GM18873 (cell line): ENCODE results near the gene HS3ST1.
A peak's percentile ranks its signal among the peaks of the same experiment; 100 is the strongest.

ENCODE experiments used
- ATAC-seq: cut with Tn5 transposase; IDR thresholded peaks from one replicate; pipeline ENCODE4 v1.9.1; 2021; ENCODE audit warnings: mild to moderate bottlenecking, moderate library complexity, moderate number of reproducible peaks; ENCODE audit not compliant: unreplicated experiment, low FRiP score

Gene HS3ST1

DNA sequence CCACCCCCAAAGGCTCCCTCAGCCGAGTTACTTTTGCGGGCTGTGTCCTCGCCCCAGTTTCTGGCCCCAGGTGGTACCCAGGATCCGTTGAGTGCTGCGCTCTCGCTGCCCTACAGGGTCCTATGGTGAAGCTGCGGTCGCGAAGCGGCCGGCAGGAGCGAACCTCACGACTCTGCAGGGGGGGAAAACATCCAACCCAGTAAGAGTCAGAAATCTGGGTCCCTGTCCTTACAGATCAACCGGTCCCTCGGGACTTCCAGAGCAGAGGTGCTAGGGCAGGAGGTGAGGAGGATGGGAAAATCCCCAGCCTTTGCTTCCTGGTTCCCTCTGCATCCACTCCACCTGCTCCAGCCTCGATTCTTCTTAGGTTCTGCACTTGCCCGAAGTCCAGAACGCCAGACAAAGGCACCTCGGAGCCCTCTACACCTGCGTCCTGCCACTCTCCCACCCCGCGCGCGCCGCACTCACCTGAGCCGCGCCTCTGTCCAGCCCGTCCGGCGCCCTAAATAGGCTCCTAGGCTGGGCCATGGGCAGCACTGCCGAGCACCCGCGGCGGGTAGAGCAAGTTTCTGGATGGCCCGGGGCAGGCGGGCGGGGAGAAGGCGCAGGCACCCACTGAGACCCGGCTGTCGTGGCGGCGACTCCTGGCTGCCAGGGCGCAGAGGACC lies at the start of gene HS3ST1:
HS3ST1 (minus strand) TSS at position 664 of the 668 bp plus-strand sequence. CDS start 28,889 bp downstream, outside the sequence.
- peak; percentile 25 for ATAC-seq

DNA sequence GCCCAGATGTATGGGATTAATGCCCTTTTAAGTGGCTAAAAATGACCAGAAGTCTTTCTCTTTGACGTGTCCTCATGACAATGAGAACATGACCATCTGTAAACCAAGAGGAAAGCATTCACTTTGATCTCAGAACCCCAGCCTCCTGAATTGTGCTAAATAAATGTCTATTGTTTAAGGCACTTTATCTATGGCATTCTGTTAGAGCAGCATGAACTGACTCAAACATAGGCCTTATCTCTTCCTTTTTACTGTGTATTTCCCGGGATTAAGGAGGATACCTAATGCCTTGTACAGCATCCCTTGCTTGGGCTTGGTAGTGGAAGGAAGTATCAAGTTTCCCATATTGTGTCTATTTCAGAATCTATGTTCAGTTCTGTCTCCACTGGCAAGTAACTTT lies 47.2 kb upstream of the HS3ST1 start:
- no peak for ATAC-seq

DNA sequence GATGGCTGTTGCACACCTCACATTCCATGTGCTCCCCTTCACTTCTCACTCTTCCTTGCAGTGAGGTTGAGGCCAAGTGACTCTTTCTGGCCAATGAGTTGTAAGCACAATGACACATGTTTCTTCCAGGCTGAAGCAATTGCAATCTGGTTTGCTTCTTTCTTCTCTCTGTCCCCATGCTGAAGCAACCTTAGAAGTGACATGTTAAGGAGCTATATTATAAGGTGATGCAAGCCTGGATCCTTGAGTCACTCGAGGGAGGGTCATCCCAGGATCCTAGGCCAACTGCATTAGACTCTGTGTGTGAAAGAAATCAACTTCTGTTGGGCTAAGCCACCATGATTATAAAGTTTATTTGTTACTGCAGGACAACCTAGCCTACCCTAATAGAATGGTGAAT lies 45.5 kb upstream of the HS3ST1 start:
- ATAC-seq = no peak

- no peak for ATAC-seq
Observed at GRCh38 chr4:11472535-11472934, 43.8 kb upstream of the HS3ST1 start.

DNA sequence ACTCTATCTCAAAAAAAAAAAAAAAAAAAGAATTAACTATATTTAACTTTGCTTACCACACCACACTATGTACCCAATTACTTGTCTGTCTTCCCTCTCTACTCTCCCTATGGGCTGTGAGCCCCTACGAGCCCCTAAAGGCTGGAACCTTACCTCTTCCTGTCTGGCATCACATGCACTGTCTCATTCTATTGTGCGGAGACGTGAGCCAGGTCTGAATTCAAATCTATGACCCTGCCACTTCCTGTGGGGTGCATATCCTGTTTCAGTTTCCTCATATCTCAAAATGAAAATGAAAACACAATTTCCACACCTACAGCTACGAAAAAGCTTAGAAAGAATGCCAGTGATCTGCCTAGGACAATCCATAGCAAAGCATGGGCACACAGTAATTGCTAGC lies 42.9 kb upstream of the HS3ST1 start:
- ATAC-seq = peak; percentile 73

DNA sequence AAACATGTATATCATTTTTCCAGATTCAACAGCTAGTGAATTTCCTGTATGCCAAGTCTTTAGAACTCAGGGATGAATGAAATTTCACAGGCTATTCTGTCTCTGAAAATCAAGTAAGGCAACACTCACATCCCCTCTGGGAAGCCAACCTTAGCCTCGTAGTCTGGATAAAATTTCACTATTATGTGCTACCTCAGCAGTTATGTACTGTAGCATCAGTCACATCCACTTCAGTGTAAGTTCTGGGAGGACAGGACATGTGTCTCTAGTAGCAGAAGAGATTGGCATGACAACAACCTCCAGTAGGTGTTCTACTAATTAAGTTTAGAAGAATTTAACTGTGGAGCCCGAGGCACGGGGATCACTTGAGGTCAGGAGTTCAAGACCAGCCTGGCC lies 42.4 kb upstream of the HS3ST1 start:
- ATAC-seq = no peak

DNA sequence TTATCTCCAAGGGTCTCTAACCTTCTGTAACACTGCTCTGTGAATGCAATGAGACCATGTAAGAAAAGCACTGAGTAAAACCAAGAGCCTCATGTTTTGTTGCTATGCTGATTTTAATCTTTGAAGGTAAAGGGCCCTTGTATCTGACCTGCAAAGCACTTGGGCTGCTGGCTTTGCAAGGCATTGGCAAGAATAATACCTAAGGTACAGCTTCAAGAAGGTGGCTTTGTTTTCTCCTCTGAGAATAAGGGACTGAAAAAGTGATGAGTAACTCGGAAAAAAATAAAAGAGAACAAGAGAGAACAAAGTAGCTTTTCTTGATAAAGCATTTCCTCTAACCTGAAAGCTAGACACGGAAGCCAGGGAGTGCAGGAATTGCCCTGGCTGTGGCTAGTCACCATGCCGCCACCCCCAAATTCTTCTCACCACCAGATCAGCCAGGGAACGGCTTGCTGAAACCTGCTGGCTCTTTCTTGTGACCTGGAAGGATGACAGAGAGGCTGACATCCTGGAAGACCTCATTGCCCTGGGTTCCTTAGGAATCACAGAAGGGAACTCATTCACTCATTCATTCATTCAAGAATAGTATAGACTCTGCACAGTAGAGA lies 41.8 kb upstream of the HS3ST1 start:
- ATAC-seq = peak; percentile 40

DNA sequence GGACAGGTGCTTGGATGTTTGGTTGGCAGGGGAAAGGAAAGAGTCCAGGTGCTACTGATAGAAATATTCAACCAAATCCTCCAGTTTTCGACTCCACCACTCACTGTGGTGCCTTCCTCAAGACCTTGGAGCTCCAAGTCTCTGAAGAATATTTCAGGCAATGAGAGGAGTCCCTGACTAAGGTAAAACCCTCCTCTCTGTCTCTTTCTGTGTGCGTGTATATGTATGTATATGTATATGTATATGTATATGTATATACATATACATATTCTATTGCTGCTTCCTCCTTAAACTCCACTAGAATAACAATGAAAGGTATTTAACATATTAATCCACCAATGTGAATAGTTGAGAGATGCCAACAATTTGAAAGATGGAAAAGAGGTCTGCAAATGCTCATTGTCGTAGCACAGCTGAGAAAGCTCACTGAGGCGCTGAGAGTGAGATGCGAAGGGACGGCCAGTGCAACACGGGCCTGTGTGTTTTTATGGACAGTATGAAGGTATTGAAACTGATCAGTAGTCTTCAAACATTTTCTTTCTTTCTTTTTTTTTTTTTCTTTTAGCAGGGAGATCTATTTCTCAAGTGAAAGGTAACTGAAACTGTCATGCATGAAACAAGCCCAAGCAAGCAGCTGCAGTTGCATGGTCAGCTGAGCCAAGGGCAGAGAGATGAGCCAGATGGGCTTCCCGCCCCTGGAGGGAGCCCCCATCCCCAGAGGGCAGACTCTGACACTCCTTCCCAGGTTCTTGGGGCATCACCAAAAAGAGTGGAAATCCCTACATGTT lies 41.1 kb upstream of the HS3ST1 start:
- peak; percentile 61 for ATAC-seq

GRCh38 chr4:11468901-11469300 lies 40.2 kb upstream of the HS3ST1 start:
- no peak for ATAC-seq

GRCh38 chr4:11467931-11468330 lies 39.2 kb upstream of the HS3ST1 start:
- ATAC-seq = no peak

DNA sequence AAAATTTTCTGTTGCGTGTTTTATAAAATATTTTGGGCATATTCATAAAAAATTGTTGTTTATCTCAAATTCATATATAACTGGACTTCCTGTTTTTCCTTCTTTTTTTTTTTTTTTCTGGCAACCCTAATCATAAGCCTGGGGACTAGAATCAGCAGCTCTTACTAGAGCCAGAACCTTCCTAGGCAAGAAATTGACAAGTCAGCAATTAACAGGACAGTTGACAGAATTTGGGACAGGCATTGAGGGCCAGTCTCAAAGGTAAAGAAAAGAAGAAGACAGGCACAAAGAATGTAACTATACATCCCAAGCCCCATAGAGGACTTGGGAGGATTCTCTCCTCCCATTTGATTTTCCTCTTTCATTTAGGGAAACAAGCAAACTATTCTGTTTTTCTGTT lies 35.0 kb upstream of the HS3ST1 start:
- ATAC-seq = no peak

- no peak for ATAC-seq
Observed at GRCh38 chr4:11456401-11456800, 27.7 kb upstream of the HS3ST1 start.

- ATAC-seq = no peak
Observed at GRCh38 chr4:11455201-11455835, 26.6 kb upstream of the HS3ST1 start.

GRCh38 chr4:11451716-11452115 lies 23.0 kb upstream of the HS3ST1 start:
- ATAC-seq = no peak

DNA sequence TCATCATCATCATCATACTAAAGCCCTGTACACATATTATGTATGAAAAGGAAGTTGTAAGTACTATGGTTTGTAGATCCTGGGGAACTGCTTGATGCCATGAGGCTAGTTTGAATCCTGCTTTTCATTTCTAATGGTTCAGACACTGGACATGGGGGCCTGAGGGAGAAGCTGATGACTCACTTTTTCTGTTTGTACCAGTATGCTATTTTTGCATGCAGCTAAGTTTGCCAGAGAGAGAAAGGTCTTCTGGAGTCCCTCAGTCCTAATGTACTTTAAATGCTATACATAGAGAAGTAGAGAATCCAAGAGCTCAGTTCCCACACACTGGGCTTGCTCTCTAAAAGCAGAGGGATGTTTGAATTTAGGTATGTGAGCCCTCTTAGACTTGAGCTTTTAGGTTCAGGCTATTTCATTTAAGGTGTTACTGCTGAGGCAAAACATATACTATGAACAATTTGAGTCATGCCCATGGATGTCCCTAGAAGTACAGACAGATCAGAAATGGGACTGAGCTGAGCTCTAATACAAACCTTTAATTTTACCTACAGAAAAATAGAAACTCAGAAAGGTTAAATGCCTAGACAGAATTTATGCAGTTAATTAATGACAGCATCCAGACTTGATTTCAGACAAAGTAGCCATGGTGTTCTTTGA lies 17.6 kb upstream of the HS3ST1 start:
- no peak for ATAC-seq

- ATAC-seq = no peak
Observed at GRCh38 chr4:11441194-11441556, 12.5 kb upstream of the HS3ST1 start.

- no peak for ATAC-seq
Observed at GRCh38 chr4:11440481-11441193, 11.9 kb upstream of the HS3ST1 start.

- ATAC-seq = no peak
Observed at GRCh38 chr4:11439836-11440235, 11.1 kb upstream of the HS3ST1 start.

DNA sequence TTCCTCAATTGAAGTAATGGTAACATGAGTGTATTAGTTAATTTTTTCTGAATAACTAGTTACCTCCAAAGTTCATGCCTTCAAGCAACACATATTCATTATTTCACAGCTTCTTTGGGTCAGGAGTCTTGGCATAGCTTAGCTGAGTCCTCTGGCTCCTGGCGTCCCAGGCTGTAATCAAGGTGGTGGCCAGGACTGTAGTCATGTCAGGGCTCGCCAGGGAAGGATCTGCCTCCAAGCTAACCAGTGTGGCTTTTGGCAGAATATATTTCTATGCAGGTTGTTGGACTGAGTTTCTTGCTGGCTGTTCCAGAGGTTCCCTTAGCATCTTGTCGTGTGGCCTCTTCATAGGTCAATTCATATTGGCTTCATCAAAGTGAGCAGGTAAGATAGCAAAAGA lies 10.0 kb upstream of the HS3ST1 start:
- ATAC-seq = no peak

- no peak for ATAC-seq
Observed at GRCh38 chr4:11436673-11437072, 8.0 kb upstream of the HS3ST1 start.
